MCF 10A (cell line): ENCODE results near the gene CHEK1. TPM values are rescaled to one million over a fixed set of nuclear protein-coding genes. Genes with fewer than 3 reads are reported as not detected.

ENCODE experiments used
- BruUV-seq: library from RNA; stranded (reverse); fragments of 400-500 nt; replicated peaks from 2 replicates; lab custom pipeline; 2021; lab: Mats Ljungman, UMichigan
- CTCF ChIA-PET: fragments of 300-600 bp; sonication (Branson Sonifier 250); formaldehyde crosslinking; extraction: SDS; loops from one replicate; lab custom pipeline; 2021; ENCODE audit warnings: antibody characterized with exemption, inconsistent platforms; lab: Yijun Ruan, JAX
- POLR2A ChIA-PET: fragments of 300-600, 350-650 bp; sonication (Branson Sonifier 250); formaldehyde crosslinking; extraction: SDS; loops from one replicate; lab custom pipeline; 2020; ENCODE audit warnings: antibody characterized with exemption, inconsistent platforms; lab: Yijun Ruan, JAX
- DNase-seq: peaks from one replicate; pipeline ENCODE4 v3.0.0-alpha.2; 2018; ENCODE audit not compliant: unreplicated experiment
- H3K27ac Mint-ChIP-seq: one replicate; pipeline ENCODE4 v1.8.0; 2022; ENCODE audit warnings: mild to moderate bottlenecking, low read depth, mixed read lengths; ENCODE audit not compliant: unreplicated experiment
- H3K27me3 Mint-ChIP-seq: one replicate; pipeline ENCODE4 v1.8.0; 2022; ENCODE audit warnings: mixed read lengths; ENCODE audit not compliant: insufficient read depth, unreplicated experiment
- H3K36me3 Mint-ChIP-seq: one replicate; pipeline ENCODE4 v1.8.0; 2022; ENCODE audit warnings: mild to moderate bottlenecking, moderate library complexity, mixed read lengths; ENCODE audit not compliant: insufficient read depth, unreplicated experiment
- H3K4me1 Mint-ChIP-seq: one replicate; pipeline ENCODE4 v1.8.0; 2022; ENCODE audit warnings: mixed read lengths; ENCODE audit not compliant: insufficient read depth, unreplicated experiment
- H3K4me3 Mint-ChIP-seq: one replicate; pipeline ENCODE4 v1.8.0; 2022; ENCODE audit warnings: mild to moderate bottlenecking, moderate library complexity, mixed read lengths; ENCODE audit not compliant: unreplicated experiment
- H3K9me3 Mint-ChIP-seq: one replicate; pipeline ENCODE4 v1.8.0; 2022; ENCODE audit warnings: mixed read lengths; ENCODE audit not compliant: unreplicated experiment
- CTCF ChIP-seq: fragments of 200-600 bp; IDR thresholded peaks from one replicate; pipeline ENCODE4 v1.8.0; 2022; ENCODE audit warnings: antibody characterized with exemption, mild to moderate bottlenecking; ENCODE audit not compliant: unreplicated experiment
- intact Hi-C: fragments of 100-400 bp; cut with micrococcal nuclease; formaldehyde crosslinking; loops from 2 replicates; pipeline ENCODE4 v1.14.1; 2022
- total RNA-seq: library from RNA; stranded (reverse); gene quantifications from 2 replicates; pipeline ENCODE4 v1.2.3, GENCODE V29; 2022

CHEK1 gene
- total RNA-seq, 1 experiment from 2014 or later, result 33.3 TPM

DNA sequence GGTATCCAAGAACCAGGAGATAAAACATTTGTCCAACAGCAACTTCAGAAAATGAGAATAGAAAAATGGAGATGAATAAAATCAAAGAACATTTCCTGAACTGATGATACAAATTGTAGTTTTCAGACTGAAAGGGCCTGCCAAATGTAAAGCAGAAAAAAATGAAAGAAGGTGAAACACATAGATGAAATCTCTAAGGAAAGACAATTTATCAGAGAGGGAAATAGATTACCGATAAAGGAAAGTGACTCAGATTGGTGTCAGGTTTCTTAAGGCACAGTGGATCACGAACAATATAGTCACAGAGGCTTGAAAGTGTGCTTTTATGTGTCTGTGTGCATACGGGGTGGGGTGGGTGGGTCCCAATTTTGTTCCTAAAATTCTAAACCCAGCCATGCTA, 36.5 kb upstream of the CHEK1 start:
- Mint-ChIP-seq H3K4me1 (peaks cover 11% of the 10 kb centered on the region), H3K27me3 (no peaks in the 10 kb centered on the region), H3K27ac (peak overlapping the region; percentile 17), H3K9me3 (no peaks in the 10 kb centered on the region), H3K36me3 (peaks cover 23% of the 10 kb centered on the region), H3K4me3 (no peak overlapping the region)
- intact Hi-C loops, result no loop called here
- CTCF ChIA-PET, result no interaction called here
- no peak for TF ChIP-seq CTCF
- DNase-seq, result no peak
- no TSS peak for BruUV-seq
- POLR2A ChIA-PET, result interaction anchor here (1.6 kb wide), 1 partner anchor 18 kb away, joined by 5 read pairs; no protein-coding TSS in a partner anchor

GRCh38 chr11:125591649-125592304, 33.2 kb upstream of the CHEK1 start:
- Mint-ChIP-seq H3K9me3 (no peaks in the 10 kb centered on the region), H3K4me3 (peak overlapping the region; percentile 93), H3K27me3 (no peaks in the 10 kb centered on the region), H3K4me1 (peaks cover 23% of the 10 kb centered on the region), H3K36me3 (peaks cover 11% of the 10 kb centered on the region), H3K27ac (peak overlapping the region; percentile 96)
- no peak for DNase-seq
- CTCF ChIA-PET, result interaction anchor here (0.6 to 3.7 kb wide), 3 partner anchors 17 to 40 kb away, joined by 3 to 25 read pairs (median 3); partner anchors contain the start of gene EI24
- TSS peak; percentile 95 for BruUV-seq
- POLR2A ChIA-PET, result interaction anchor here (0.6 to 4.9 kb wide), 27 partner anchors 10 to 969 kb away, joined by 3 to 144 read pairs (median 5); partner anchors contain the start of genes CCDC15, CHEK1, EI24 and FAM118B
- intact Hi-C loops, result loop anchor here (1.0 kb wide), 1 partner anchor 34 kb away; the partner anchor contains the start of gene CHEK1
- no peak for TF ChIP-seq CTCF

DNA sequence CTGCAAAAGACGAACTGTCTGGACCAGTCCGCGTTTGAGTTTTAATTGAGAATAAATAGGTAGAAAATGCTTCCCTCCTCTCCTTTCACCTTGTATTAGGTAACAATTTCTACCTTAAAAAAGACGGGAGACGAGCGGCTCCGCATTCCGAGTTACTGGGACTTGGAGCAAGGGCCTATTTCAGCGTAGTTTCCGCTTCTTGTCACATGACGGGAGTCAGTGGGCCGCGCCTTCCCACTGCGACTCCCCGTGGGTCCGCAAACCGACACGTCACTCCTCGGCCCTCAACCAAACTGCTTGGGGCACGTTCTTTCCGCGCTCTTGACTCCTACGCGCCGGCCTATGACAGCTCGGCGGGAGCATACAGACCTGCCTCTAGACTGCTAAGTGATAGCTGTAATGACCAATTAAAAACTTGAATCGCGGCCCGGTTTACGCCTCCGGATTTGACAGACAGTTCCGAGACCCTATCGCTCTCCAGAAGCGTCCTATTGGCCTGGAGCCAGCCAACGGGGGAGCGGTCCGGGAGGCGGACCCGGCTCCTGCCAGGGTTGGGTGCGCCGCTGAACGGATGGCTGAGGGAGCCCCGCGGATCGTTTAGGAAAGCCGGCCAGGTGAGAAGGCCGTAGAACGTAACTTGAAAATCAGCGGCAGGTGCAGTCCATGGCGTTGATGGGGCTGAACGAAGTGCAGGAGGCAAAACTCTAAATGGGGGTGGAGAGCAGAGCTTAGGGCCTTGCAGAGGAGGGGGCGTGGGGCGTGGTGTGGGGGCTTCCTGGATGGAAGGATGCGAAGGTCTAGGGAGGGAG, 32.5 kb upstream of the CHEK1 start, which contains the start of gene STT3A:
TSS of gene STT3A (plus strand) at position 548 of the 809 bp plus-strand sequence. CDS start 3,064 bp downstream, outside the sequence.
- Mint-ChIP-seq H3K36me3 (peaks cover 18% of the 10 kb centered on the region), H3K27me3 (no peaks in the 10 kb centered on the region), H3K4me3 (peak within 1 kb of the TSS; percentile 93), H3K9me3 (no peaks in the 10 kb centered on the region), H3K27ac (peak within 1 kb of the TSS; percentile 96), H3K4me1 (peaks cover 24% of the 10 kb centered on the region)
- peak; percentile 100 for DNase-seq
- ChIA-PET POLR2A (interaction anchor here (0.6 to 4.9 kb wide), 28 partner anchors 11 to 970 kb away, joined by 3 to 144 read pairs (median 4); partner anchors contain the start of genes CCDC15, CHEK1, EI24 and FAM118B), CTCF (interaction anchor here (0.6 to 3.7 kb wide), 4 partner anchors 18 to 296 kb away, joined by 3 to 25 read pairs (median 3); partner anchors contain the start of gene EI24)
- BruUV-seq, result no TSS peak
- no peak for TF ChIP-seq CTCF
- intact Hi-C loops, result loop anchor here (1.0 kb wide), 1 partner anchor 33 kb away; the partner anchor contains the start of gene CHEK1
